HepG2 (cell line): ENCODE results near the gene IL2RG. TPM values are rescaled to one million over a fixed set of nuclear protein-coding genes. Genes with fewer than 3 reads are reported as not detected.

ENCODE experiments used
- SUZ12 ChIP-seq: fragments of 150-350 bp; IDR thresholded peaks from 2 replicates; pipeline ENCODE4 v1.6.1; 2014; ENCODE audit warnings: low read depth, low read length
- YY1 ChIP-seq: IDR thresholded peaks from 2 replicates; pipeline ENCODE4 v1.6.1; 2011; ENCODE audit warnings: low read length, low read depth, moderate library complexity, mild to moderate bottlenecking; ENCODE audit not compliant: insufficient read depth, insufficient replicate concordance
- ZBTB38 ChIP-seq: sonication (generic); formaldehyde crosslinking; IDR thresholded peaks from 2 replicates; pipeline ENCODE4 v1.5.1; 2020; ENCODE audit warnings: mild to moderate bottlenecking, missing genetic modification reagents
- ZNF326 ChIP-seq: sonication (generic); formaldehyde crosslinking; IDR thresholded peaks from 2 replicates; pipeline ENCODE4 v1.4.0; 2020; ENCODE audit warnings: missing genetic modification reagents, borderline replicate concordance
- ZNF407 ChIP-seq: sonication (generic); formaldehyde crosslinking; IDR thresholded peaks from one replicate; pipeline ENCODE4 v1.5.1; 2020; ENCODE audit warnings: mild to moderate bottlenecking, missing genetic modification reagents; ENCODE audit errors: not compliant biosample characterization
- ZNF512 ChIP-seq: sonication (generic); formaldehyde crosslinking; IDR thresholded peaks from 2 replicates; pipeline ENCODE4 v1.4.0; 2020; ENCODE audit warnings: mild to moderate bottlenecking, missing genetic modification reagents
- ZNF784 ChIP-seq: sonication (generic); formaldehyde crosslinking; IDR thresholded peaks from 2 replicates; pipeline ENCODE4 v1.5.1; 2020; ENCODE audit warnings: missing genetic modification reagents, mild to moderate bottlenecking, borderline replicate concordance
- polyA plus RNA-seq, 8 experiments: library from polyadenylated mRNA; depleted of rRNA in 3 of 8; stranded (reverse) in 7 of 8; unstranded in 1 of 8; fragments of >200 nt; fragmentation: Illumina TruSeq in 4 of 8; extraction: Trizol in 4 of 8; gene quantifications; 2 replicates each; pipeline versions ENCODE4 v1.2.1 to v1.2.3, GENCODE V29; 2011 to 2016; ENCODE audit warnings: low read depth in 4 of 8, missing spikeins in 1 of 8, mixed read lengths in 1 of 8; ENCODE audit not compliant: insufficient read depth in 1 of 8
- total RNA-seq, 5 experiments: library from RNA; depleted of rRNA; stranded (reverse); fragments of >200 nt; fragmentation: Illumina TruSeq; extraction: Trizol; gene quantifications; 2 replicates each; pipeline ENCODE4 v1.2.3, GENCODE V29; 2016; ENCODE audit warnings: low read depth in 1 of 5
- TF ChIP-seq, protein P1 (sequence below): sonication (generic); formaldehyde crosslinking; IDR thresholded peaks from 2 replicates; pipeline ENCODE4 v1.4.0; 2020; ENCODE audit warnings: missing genetic modification reagents, borderline replicate concordance

Gene IL2RG
- total and polyA plus RNA-seq, 2 of the 13 experiments (the other 11 are each of a cell fraction or from before 2014, with no cell fraction given) = 0.98 TPM; not detected in 1

DNA sequence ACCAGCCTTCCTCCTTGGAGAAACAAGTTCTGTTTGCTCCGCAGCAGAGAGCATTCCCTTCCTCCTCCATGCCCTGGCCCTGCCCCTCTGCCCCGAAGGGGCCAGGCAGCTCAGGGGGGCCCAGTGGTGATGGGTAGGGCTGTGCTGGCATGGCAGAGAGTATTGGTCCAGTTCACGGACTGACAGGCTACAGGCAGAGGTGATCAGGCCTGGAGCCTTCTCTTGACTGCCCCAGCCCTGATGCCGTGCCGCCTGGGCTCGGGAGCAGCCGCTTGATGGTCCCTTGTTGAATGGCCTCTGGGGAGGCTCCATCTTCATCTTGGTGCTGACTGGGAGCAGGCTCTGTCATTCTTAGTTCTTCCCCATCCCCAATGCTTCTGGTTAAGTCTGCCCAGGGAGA, 42.8 kb upstream of the IL2RG start (continued):
- TF ChIP-seq ZNF407 (CRISPR knock-in tag) (no peak), SUZ12 (no peak), ZNF784 (no peak), ZNF512 (CRISPR knock-in tag) (no peak), ZBTB38 (CRISPR knock-in tag) (no peak), YY1 (no peak), ZNF326 (CRISPR knock-in tag) (no peak)
- TF ChIP-seq, protein P1, sequence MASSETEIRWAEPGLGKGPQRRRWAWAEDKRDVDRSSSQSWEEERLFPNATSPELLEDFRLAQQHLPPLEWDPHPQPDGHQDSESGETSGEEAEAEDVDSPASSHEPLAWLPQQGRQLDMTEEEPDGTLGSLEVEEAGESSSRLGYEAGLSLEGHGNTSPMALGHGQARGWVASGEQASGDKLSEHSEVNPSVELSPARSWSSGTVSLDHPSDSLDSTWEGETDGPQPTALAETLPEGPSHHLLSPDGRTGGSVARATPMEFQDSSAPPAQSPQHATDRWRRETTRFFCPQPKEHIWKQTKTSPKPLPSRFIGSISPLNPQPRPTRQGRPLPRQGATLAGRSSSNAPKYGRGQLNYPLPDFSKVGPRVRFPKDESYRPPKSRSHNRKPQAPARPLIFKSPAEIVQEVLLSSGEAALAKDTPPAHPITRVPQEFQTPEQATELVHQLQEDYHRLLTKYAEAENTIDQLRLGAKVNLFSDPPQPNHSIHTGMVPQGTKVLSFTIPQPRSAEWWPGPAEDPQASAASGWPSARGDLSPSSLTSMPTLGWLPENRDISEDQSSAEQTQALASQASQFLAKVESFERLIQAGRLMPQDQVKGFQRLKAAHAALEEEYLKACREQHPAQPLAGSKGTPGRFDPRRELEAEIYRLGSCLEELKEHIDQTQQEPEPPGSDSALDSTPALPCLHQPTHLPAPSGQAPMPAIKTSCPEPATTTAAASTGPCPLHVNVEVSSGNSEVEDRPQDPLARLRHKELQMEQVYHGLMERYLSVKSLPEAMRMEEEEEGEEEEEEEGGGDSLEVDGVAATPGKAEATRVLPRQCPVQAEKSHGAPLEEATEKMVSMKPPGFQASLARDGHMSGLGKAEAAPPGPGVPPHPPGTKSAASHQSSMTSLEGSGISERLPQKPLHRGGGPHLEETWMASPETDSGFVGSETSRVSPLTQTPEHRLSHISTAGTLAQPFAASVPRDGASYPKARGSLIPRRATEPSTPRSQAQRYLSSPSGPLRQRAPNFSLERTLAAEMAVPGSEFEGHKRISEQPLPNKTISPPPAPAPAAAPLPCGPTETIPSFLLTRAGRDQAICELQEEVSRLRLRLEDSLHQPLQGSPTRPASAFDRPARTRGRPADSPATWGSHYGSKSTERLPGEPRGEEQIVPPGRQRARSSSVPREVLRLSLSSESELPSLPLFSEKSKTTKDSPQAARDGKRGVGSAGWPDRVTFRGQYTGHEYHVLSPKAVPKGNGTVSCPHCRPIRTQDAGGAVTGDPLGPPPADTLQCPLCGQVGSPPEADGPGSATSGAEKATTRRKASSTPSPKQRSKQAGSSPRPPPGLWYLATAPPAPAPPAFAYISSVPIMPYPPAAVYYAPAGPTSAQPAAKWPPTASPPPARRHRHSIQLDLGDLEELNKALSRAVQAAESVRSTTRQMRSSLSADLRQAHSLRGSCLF = no peak
